HFF-Myc (cell line): Measurements from ENCODE around the gene TBCD.

Experiments
- DNase-seq: peaks from one replicate; pipeline ENCODE4 v3.0.0-alpha.2; 2011; ENCODE audit warnings: low read depth; ENCODE audit errors: extremely low read depth
- H3K4me3 ChIP-seq: replicated peaks from 2 replicates; pipeline ENCODE4 v1.5.1; 2011; ENCODE audit warnings: low read depth, mild to moderate bottlenecking, control low read depth, low read length
- CTCF ChIP-seq: IDR thresholded peaks from 2 replicates; pipeline ENCODE4 v1.5.1; 2012; ENCODE audit warnings: mild to moderate bottlenecking, low read depth, low read length, control low read depth; ENCODE audit errors: missing control alignments

Gene TBCD

DNA sequence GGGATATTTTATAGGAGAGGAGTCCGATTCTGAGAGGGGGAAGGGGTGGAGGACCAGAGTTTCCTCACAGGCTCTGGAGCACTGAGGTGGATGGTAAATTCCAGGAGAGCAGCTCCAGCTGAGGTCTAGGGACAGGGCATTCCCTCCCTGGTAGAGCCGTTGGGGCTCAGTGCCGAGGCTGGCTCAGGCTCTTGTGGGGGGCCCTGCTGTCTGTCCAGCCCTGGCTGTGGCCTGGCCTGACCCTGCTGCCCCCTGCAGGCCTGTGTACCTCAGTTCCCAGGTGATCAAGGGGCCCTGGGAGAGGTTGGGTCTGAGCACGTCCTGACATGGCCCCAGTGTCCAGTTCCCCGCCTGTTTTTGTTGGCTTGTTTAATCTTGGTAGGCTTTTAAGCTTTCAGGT is 71.1 kb downstream of the TBCD start:
- H3K4me3 ChIP-seq, result no peak overlapping the region
- no peak for DNase-seq
- peak; percentile 19 for TF ChIP-seq CTCF

DNA sequence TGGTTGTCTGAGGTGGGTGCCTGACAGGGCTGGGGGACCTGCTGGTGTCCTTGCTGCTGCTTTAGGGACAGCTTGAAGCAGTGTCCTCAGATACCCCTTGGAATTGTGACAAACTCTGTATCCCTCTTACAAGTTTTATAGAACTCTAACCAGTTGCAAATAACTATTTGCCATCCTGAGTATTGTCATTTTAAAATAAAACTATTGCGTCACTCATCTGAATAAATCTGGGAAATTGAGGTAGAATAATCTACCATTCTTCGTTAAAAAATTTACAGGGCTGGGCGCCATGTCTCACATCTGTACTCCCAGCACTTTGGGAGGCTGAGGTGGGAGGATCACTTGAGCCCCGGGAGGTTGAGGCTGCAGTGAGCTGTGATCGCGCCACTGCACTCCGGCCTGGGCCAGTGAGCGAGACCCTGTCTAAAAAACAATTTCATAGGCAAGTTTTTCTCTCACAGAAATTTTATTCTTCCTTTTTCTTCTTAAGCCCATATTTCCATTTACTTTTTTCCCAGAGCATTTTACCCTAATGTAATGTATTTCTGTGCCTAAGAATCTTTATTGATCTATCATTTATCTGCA is 73.8 kb downstream of the TBCD start:
- no peak for DNase-seq
- TF ChIP-seq CTCF, result no peak
- H3K4me3 ChIP-seq, result no peak overlapping the region

DNA sequence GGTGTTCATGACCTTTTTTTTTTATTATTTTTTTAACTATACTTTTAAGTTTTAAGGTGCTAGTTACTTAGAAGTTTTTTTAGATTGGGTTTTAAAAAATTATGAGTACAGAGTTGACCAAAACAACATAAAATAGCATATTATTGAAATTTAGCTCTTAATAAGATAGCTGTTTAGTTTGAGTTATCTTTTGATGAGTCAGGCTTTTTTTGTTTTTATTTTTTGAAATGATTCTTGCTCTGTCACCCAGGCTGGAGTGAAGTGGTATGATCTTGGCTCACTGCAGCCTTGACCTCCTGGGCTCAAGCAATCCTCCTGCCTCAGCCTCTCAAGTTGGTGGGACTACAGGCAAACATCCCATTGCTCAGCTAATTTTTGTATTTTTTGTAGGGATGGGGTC is 74.3 kb downstream of the TBCD start:
- no peak for TF ChIP-seq CTCF
- no peak overlapping the region for H3K4me3 ChIP-seq
- DNase-seq, result no peak

DNA sequence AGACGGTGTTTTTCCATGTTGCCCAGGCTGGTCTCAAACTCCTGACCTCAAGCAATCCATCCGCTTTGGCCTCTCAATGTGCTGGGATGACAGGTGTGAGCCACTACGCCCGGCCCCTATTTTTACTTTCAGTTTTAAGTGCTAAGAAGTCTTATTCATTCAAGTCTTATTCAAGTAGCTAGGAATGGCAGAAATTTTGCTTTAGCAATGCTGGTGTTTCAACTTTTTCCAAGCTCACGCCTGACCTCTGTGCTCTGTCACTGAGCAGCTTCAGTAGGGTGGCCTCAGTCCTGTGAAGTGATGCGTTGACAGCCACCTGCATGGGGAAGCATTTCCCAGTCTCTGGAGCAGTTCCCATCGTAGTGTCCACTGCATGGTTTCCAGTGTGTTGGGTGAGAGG is 75.1 kb downstream of the TBCD start:
- no peak for DNase-seq
- no peak for TF ChIP-seq CTCF
- no peak overlapping the region for H3K4me3 ChIP-seq

DNA sequence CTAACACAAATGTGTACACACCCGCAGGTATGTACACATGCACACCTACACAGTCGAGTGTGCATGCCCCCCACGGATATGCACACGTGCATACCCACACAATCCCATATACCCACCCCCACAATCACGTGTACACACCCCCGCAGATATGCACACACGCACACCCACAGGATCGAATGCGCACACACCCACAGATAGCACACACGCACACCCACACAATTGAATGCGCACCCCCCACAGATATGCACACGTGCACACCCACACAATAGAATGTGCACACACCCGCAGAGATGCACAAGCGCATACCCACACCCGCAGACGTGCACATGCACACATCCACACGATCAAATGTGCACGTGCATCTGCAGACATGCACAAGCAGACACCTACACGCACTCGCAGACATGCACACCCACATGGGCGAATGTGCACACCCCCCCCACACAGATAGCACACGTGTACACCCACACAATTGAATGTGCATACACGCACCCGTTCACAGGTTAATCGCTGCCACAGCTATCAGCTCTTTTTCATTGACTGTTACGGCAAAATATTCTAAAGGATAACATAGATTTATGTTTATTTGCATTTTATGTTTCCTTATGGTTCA is 77.1 kb downstream of the TBCD start:
- no peak overlapping the region for H3K4me3 ChIP-seq
- TF ChIP-seq CTCF, result no peak
- DNase-seq, result no peak

DNA sequence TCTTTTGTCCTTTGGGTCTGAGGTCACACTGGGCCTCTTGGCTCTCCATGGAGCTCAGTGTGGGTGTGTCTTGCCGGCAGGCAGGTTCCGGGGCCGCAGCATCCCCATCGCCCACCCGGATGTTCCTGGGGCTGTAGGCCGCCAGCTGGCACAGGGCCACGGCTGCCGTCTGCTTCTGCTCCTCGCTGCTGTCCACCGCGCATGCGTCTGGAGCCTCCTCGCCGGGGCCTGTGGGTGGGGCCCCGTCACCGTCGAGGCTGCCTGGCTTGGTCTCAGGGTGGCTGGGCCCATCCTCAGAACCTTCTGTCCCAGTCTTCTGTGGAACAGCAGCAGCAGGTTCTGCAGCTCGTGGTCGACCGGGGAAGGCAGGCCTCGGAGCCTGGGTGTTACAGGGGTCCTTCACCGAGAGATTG is 78.4 kb downstream of the TBCD start:
- no peak overlapping the region for H3K4me3 ChIP-seq
- no peak for DNase-seq

More for the DNA sequence above, 78.4 kb downstream of the TBCD start:
- TF ChIP-seq CTCF, result no peak
